Measurements from ENCODE around the gene TMEM205. TPM values are rescaled to one million over a fixed set of nuclear protein-coding genes. Genes with fewer than 3 reads are reported as not detected.

Gene TMEM205
- total and polyA plus RNA-seq, 7 donors = 11.1 to 291 (median 131) TPM

GRCh38 chr19:11370744-11371143 is 24.7 kb upstream of the TMEM205 start:
- intact Hi-C loops (cut with DNase I) = loop anchor here (10.0 kb wide), 2 partner anchors 224 to 236 kb away; partner anchors contain the start of gene ZNF627
- DNase-seq = no peak
- peaks cover 0 to 13% (median 0%) of the 10 kb centered on the region in 4 donors for H3K36me3 ChIP-seq
- H3K4me3 ChIP-seq = no peak overlapping the region
- H3K9me3 ChIP-seq = no peaks in the 10 kb centered on the region
- H3K27me3 ChIP-seq = no peaks in the 10 kb centered on the region
- H3K27ac ChIP-seq = no peak overlapping the region
- peaks cover 2 to 15% (median 11%) of the 10 kb centered on the region in 4 donors for H3K4me1 ChIP-seq
- TF ChIP-seq CTCF (IDR thresholded peaks at IDR 0.05) (no peak), EP300 (IDR thresholded peaks at IDR 0.05) (no peak), POLR2A (IDR thresholded peaks at IDR 0.05) (no peak), POLR2AphosphoS5 (IDR thresholded peaks at IDR 0.05) (no peak)
- 93% methylated on average over 2 of the region's 2 CpGs for WGBS, 2 donors

GRCh38 chr19:11367528-11367927 is 21.5 kb upstream of the TMEM205 start:
- WGBS, 2 donors = 79 to 93% methylated on average over 2 of the region's 2 CpGs
- Histone ChIP-seq H3K4me1 (no peaks in the 10 kb centered on the region), H3K27ac (no peak overlapping the region), H3K27me3 (no peaks in the 10 kb centered on the region), H3K36me3 (peaks cover 0 to 44% (median 18%) of the 10 kb centered on the region in 4 donors), H3K9me3 (no peaks in the 10 kb centered on the region), H3K4me3 (no peak overlapping the region)
- intact Hi-C loops (cut with DNase I) = no loop called here
- no peak for TF ChIP-seq CTCF (IDR thresholded peaks at IDR 0.05)
- TF ChIP-seq POLR2A (IDR thresholded peaks at IDR 0.05) = no peak
- TF ChIP-seq POLR2AphosphoS5 (IDR thresholded peaks at IDR 0.05) = no peak
- no peak for TF ChIP-seq EP300 (IDR thresholded peaks at IDR 0.05)
- no peak for DNase-seq

GRCh38 chr19:11365557-11366117 is 19.6 kb upstream of the TMEM205 start:
- TF ChIP-seq POLR2AphosphoS5 (IDR thresholded peaks at IDR 0.05) (no peak), EP300 (IDR thresholded peaks at IDR 0.05) (no peak), CTCF (IDR thresholded peaks at IDR 0.05) (no peak), POLR2A (IDR thresholded peaks at IDR 0.05) (no peak)
- intact Hi-C loops (cut with DNase I) = no loop called here
- peaks cover 3 to 58% (median 19%) of the 10 kb centered on the region in 4 donors for H3K36me3 ChIP-seq

GRCh38 chr19:11364935-11365334 is 18.9 kb upstream of the TMEM205 start:
- H3K4me3 ChIP-seq = no peak overlapping the region
- no peaks in the 10 kb centered on the region for H3K9me3 ChIP-seq
- H3K36me3 ChIP-seq = peaks cover 3 to 65% (median 22%) of the 10 kb centered on the region in 4 donors
- H3K27me3 ChIP-seq = no peaks in the 10 kb centered on the region
- intact Hi-C loops (cut with DNase I) = no loop called here
- no peaks in the 10 kb centered on the region for H3K4me1 ChIP-seq
- WGBS, 2 donors = 80 to 81% methylated on average over 5 of the region's 5 CpGs
- DNase-seq = no peak
- H3K27ac ChIP-seq = no peak overlapping the region
- TF ChIP-seq CTCF (IDR thresholded peaks at IDR 0.05) (no peak), POLR2A (IDR thresholded peaks at IDR 0.05) (no peak), EP300 (IDR thresholded peaks at IDR 0.05) (no peak), POLR2AphosphoS5 (IDR thresholded peaks at IDR 0.05) (no peak)

More at GRCh38 chr19:11365557-11366117, 19.6 kb upstream of the TMEM205 start:
- Histone ChIP-seq H3K9me3 (no peaks in the 10 kb centered on the region), H3K27ac (no peak overlapping the region), H3K27me3 (no peaks in the 10 kb centered on the region), H3K4me1 (no peaks in the 10 kb centered on the region), H3K4me3 (no peak overlapping the region)
- 84% methylated on average over 7 of the region's 7 CpGs for WGBS, 2 donors
- DNase-seq = no peak

Measured in sigmoid colon (tissue), 7 donors.